ENCODE data around the gene AGPS. TPM values are rescaled to one million over a fixed set of nuclear protein-coding genes. Genes with fewer than 3 reads are reported as not detected.

Gene AGPS
- total and polyA plus RNA-seq, 2 of the 13 experiments (the other 11 are each of a cell fraction or from before 2014, with no cell fraction given): 39.4 to 99.0 TPM

- TF ChIP-seq BCL6 (CRISPR knock-in tag; IDR thresholded peaks at IDR 0.05) (peak; percentile 20; the same call in 1 of the 2 replicates), SKIL (CRISPR knock-in tag; IDR thresholded peaks at IDR 0.05; ENCODE audit: borderline replicate concordance) (peak; percentile 36; the same call in 1 of the 2 replicates), ZNF484 (CRISPR knock-in tag; IDR thresholded peaks at IDR 0.05; ENCODE audit: borderline replicate concordance, low read depth) (no peak), DRAP1 (CRISPR knock-in tag; IDR thresholded peaks at IDR 0.05) (no peak), HOXA5 (CRISPR knock-in tag; IDR thresholded peaks at IDR 0.05) (no peak), MAX (IDR thresholded peaks at IDR 0.05) (peak; percentile 57; the same call in 1 of the 2 replicates), PITX1 (CRISPR knock-in tag; IDR thresholded peaks at IDR 0.05) (peak; percentile 9; the same call in 1 of the 2 replicates), ZNF790 (CRISPR knock-in tag; IDR thresholded peaks at IDR 0.05; ENCODE audit: borderline replicate concordance) (0 out of 2 replicates have a peak, but pooled peaks have one; percentile 50), ZNF276 (CRISPR knock-in tag; IDR thresholded peaks at IDR 0.05; ENCODE audit: low read depth) (no peak), HMG20A (CRISPR knock-in tag; IDR thresholded peaks at IDR 0.05; ENCODE audit: borderline replicate concordance) (peak; percentile 44; the same call in 1 of the 2 replicates)
These were observed 43.6 kb upstream of the AGPS start (continued) for GRCh38 chr2:177348733-177349693.
